HEK293 (cell line): ENCODE results near the gene ZNF552.
"Not testable (repeated sequence)": the region's sequence is repeated elsewhere in the genome, so short reads cannot be mapped to it uniquely, and the experiment has no call there.

Source experiments
- CTCF ChIA-PET: fragments of 350-600 bp; formaldehyde crosslinking; extraction: SDS; loops from one replicate; lab custom pipeline; 2021; ENCODE audit warnings: antibody characterized with exemption; lab: Yijun Ruan, JAX
- POLR2A ChIA-PET: fragments of 300-600 bp; formaldehyde crosslinking; extraction: SDS; loops from one replicate; lab custom pipeline; 2020; ENCODE audit warnings: antibody characterized with exemption, inconsistent platforms; lab: Yijun Ruan, JAX
- H3K27ac ChIP-seq: fragments of 200-500 bp; sonication (Bioruptor generic); 2 replicates; pipeline ENCODE4 v1.5.1; 2014; ENCODE audit warnings: low read depth, low read length, control low read depth, inconsistent platforms; ENCODE audit errors: extremely low read depth
- H3K36me3 ChIP-seq, 2 experiments: fragments of 200-500 bp in 1 of 2; sonication (Bioruptor generic) in 1 of 2; 1 replicate in 1 of 2; 2 replicates in 1 of 2; pipeline ENCODE4 v1.5.1; 2014 to 2017; ENCODE audit warnings: inconsistent platforms in 2 of 2, low read length in 2 of 2; ENCODE audit not compliant: control insufficient read depth in 2 of 2, insufficient read depth in 1 of 2
- H3K4me1 ChIP-seq: fragments of 200-500 bp; sonication (Bioruptor generic); 2 replicates; pipeline ENCODE4 v1.5.1; 2014; ENCODE audit warnings: mild to moderate bottlenecking, low read length, inconsistent platforms; ENCODE audit not compliant: control insufficient read depth, insufficient read depth
- H3K4me3 ChIP-seq: 2 replicates; pipeline ENCODE4 v1.5.1; 2011; ENCODE audit warnings: low read depth, mild to moderate bottlenecking, control low read depth, low read length, moderate library complexity
- H3K9me3 ChIP-seq: fragments of 200-500 bp; sonication (Bioruptor generic); 2 replicates; pipeline ENCODE4 v1.5.1; 2014; ENCODE audit warnings: low read depth, low read length, inconsistent platforms; ENCODE audit not compliant: control insufficient read depth, insufficient read depth
- AEBP2 ChIP-seq: fragments of 450-650 bp; formaldehyde crosslinking; IDR thresholded peaks from 2 replicates; pipeline ENCODE4 v1.5.1; 2016; ENCODE audit warnings: missing biosample characterization, missing genetic modification characterization, borderline replicate concordance
- HOXD13 ChIP-seq: sonication (generic); formaldehyde crosslinking; IDR thresholded peaks from 2 replicates; pipeline ENCODE4 v1.8.0; 2022; ENCODE audit warnings: missing genetic modification reagents, borderline replicate concordance
- TSHZ1 ChIP-seq: fragments of 450-650 bp; formaldehyde crosslinking; IDR thresholded peaks from 2 replicates; pipeline ENCODE4 v1.5.1; 2016; ENCODE audit warnings: missing biosample characterization, missing genetic modification characterization, borderline replicate concordance
- ZBTB21 ChIP-seq: fragments of 450-650 bp; formaldehyde crosslinking; IDR thresholded peaks from 2 replicates; pipeline ENCODE4 v1.5.1; 2017; ENCODE audit warnings: missing biosample characterization, missing genetic modification characterization
- ZBTB44 ChIP-seq: fragments of 450-650 bp; IDR thresholded peaks from 2 replicates; pipeline ENCODE4 v1.5.1; 2018; ENCODE audit warnings: missing biosample characterization, mild to moderate bottlenecking, missing genetic modification characterization
- ZNF140 ChIP-seq: fragments of 450-650 bp; formaldehyde crosslinking; IDR thresholded peaks from 2 replicates; pipeline ENCODE4 v1.5.1; 2016; ENCODE audit warnings: missing biosample characterization, missing genetic modification characterization
- ZNF157 ChIP-seq: fragments of 450-650 bp; formaldehyde crosslinking; IDR thresholded peaks from 2 replicates; pipeline ENCODE4 v1.5.1; 2016; ENCODE audit warnings: missing biosample characterization, missing genetic modification characterization
- ZNF174 ChIP-seq: fragments of 450-650 bp; formaldehyde crosslinking; IDR thresholded peaks from 2 replicates; pipeline ENCODE4 v1.5.0; 2017; ENCODE audit warnings: missing biosample characterization, mild to moderate bottlenecking, missing genetic modification characterization
- ZNF214 ChIP-seq: fragments of 450-650 bp; formaldehyde crosslinking; IDR thresholded peaks from 2 replicates; pipeline ENCODE4 v1.5.1; 2017; ENCODE audit warnings: missing biosample characterization, mild to moderate bottlenecking, missing genetic modification characterization, borderline replicate concordance
- ZNF302 ChIP-seq: fragments of 450-650 bp; formaldehyde crosslinking; IDR thresholded peaks from 2 replicates; pipeline ENCODE4 v1.5.1; 2016; ENCODE audit warnings: missing biosample characterization, missing genetic modification characterization, low read depth
- ZNF354C ChIP-seq: fragments of 450-650 bp; formaldehyde crosslinking; IDR thresholded peaks from 2 replicates; pipeline ENCODE4 v1.5.1; 2016; ENCODE audit warnings: missing biosample characterization, missing genetic modification characterization, low read depth, borderline replicate concordance
- ZNF394 ChIP-seq: fragments of 450-650 bp; formaldehyde crosslinking; IDR thresholded peaks from 2 replicates; pipeline ENCODE4 v1.5.1; 2016; ENCODE audit warnings: missing biosample characterization, missing genetic modification characterization, mild to moderate bottlenecking, moderate library complexity, borderline replicate concordance
- ZNF398 ChIP-seq: fragments of 450-650 bp; formaldehyde crosslinking; IDR thresholded peaks from 2 replicates; pipeline ENCODE4 v1.5.1; 2017; ENCODE audit warnings: missing biosample characterization, missing genetic modification characterization
- ZNF621 ChIP-seq: fragments of 450-650 bp; formaldehyde crosslinking; IDR thresholded peaks from 2 replicates; pipeline ENCODE4 v1.5.1; 2017; ENCODE audit warnings: missing biosample characterization, missing genetic modification characterization
- ZNF830 ChIP-seq: fragments of 450-650 bp; IDR thresholded peaks from 2 replicates; pipeline ENCODE4 v1.5.0; 2018; ENCODE audit warnings: missing biosample characterization, missing genetic modification characterization, low read depth, mild to moderate bottlenecking, moderate library complexity
- ZSCAN23 ChIP-seq: fragments of 450-650 bp; formaldehyde crosslinking; IDR thresholded peaks from 2 replicates; pipeline ENCODE4 v1.5.1; 2016; ENCODE audit warnings: missing biosample characterization, missing genetic modification characterization

ZNF552 gene

GRCh38 chr19:57802269-57802668 lies 12.4 kb downstream of the ZNF552 start (continued):
- no peak for TF ChIP-seq ZBTB44 (tag by site-specific recombination)
- no peak for TF ChIP-seq ZBTB21 (tag by site-specific recombination)
- TF ChIP-seq TSHZ1 (tag by site-specific recombination), result no peak
- TF ChIP-seq, all 188 proteins: peak for 0

GRCh38 chr19:57800696-57801095 lies 14.0 kb downstream of the ZNF552 start:
- Histone ChIP-seq H3K9me3 (no peaks in the 10 kb centered on the region), H3K4me3 (no peak overlapping the region), H3K4me1 (peaks cover 6% of the 10 kb centered on the region; the same call in 1 of the 2 replicates), H3K27ac (no peak overlapping the region), H3K36me3 (peaks cover 18 to 24% of the 10 kb centered on the region in 2 experiments; a peak in 2 of 3 replicates)
- TF ChIP-seq ZNF830 (no peak), ZNF394 (tag by site-specific recombination) (no peak)
- ChIA-PET POLR2A (interaction anchor here (1.0 to 2.1 kb wide), 3 partner anchors 14 to 31 kb away, joined by 3 to 6 read pairs (median 5); partner anchors contain the start of genes ZNF552 and ZNF586), CTCF (no interaction called here)

- POLR2A ChIA-PET, H3K4me1 ChIP-seq, CTCF ChIA-PET, H3K27ac ChIP-seq, H3K4me3 ChIP-seq, H3K9me3 ChIP-seq: not testable (repeated sequence)
- H3K36me3 ChIP-seq, result peaks cover 34 to 45% of the 10 kb centered on the region in 2 experiments
Observed at GRCh38 chr19:57796580-57796979, 18.1 kb downstream of the ZNF552 start.

GRCh38 chr19:57789288-57789687 lies 25.4 kb downstream of the ZNF552 start:
- Histone ChIP-seq H3K27ac (no peak overlapping the region), H3K36me3 (peaks cover 49 to 62% of the 10 kb centered on the region in 2 experiments; a peak in 2 of 3 replicates), H3K4me3 (no peak overlapping the region), H3K4me1 (no peaks in the 10 kb centered on the region), H3K9me3 (no peaks in the 10 kb centered on the region; the same call in none of the 2 replicates)
- ChIA-PET POLR2A (no interaction called here), CTCF (no interaction called here)
- TF ChIP-seq ZNF140 (tag by site-specific recombination), result peak; percentile 98
- no peak for TF ChIP-seq ZNF174 (tag by site-specific recombination)

- POLR2A ChIA-PET, result interaction anchor here (0.6 kb wide), 1 partner anchor 70 kb away, joined by 6 read pairs; no protein-coding TSS in a partner anchor
- CTCF ChIA-PET, result no interaction called here
- Histone ChIP-seq H3K4me1 (no peaks in the 10 kb centered on the region), H3K4me3 (no peak overlapping the region), H3K27ac (no peak overlapping the region), H3K9me3 (no peaks in the 10 kb centered on the region; the same call in none of the 2 replicates), H3K36me3 (peaks cover 49 to 66% of the 10 kb centered on the region in 2 experiments; a peak in 2 of 3 replicates)
- TF ChIP-seq ZNF621 (tag by site-specific recombination) (no peak), ZNF354C (tag by site-specific recombination) (no peak), ZNF398 (tag by site-specific recombination) (no peak), ZSCAN23 (no peak), HOXD13 (no peak), ZNF214 (tag by site-specific recombination) (no peak), ZNF302 (no peak), ZNF157 (tag by site-specific recombination) (no peak), AEBP2 (no peak)
Observed at GRCh38 chr19:57788114-57788692, 26.5 kb downstream of the ZNF552 start.
